Astrocyte (in vitro differentiated cells and primary cell): ENCODE data around the gene CIZ1.

Experiments used
- CTCF ChIP-seq: IDR thresholded peaks from 2 replicates; pipeline ENCODE4 v1.5.1; 2011; ENCODE audit warnings: low read depth, mild to moderate bottlenecking, inconsistent platforms, low read length, moderate library complexity; ENCODE audit not compliant: insufficient read depth
- EZH2 ChIP-seq: IDR thresholded peaks from 2 replicates; pipeline ENCODE4 v1.6.1; 2012; ENCODE audit warnings: mild to moderate bottlenecking, low read length, inconsistent platforms; ENCODE audit not compliant: insufficient read depth

GRCh38 chr9:128149001-128149701, 42.2 kb downstream of the CIZ1 start, which contains the start of gene LCN2:
- TF ChIP-seq CTCF: no peak
- no peak for TF ChIP-seq EZH2
